ENCODE results near the gene CLDN9. TPM values are rescaled to one million over a fixed set of nuclear protein-coding genes. Genes with fewer than 3 reads are reported as not detected.

The CLDN9 gene
- total and polyA plus RNA-seq, 9 of the 15 experiments (the other 6 are each of a cell fraction or from before 2014, with no cell fraction given), result 0.12 to 0.44 (median 0.22) TPM; not detected in 4

DNA sequence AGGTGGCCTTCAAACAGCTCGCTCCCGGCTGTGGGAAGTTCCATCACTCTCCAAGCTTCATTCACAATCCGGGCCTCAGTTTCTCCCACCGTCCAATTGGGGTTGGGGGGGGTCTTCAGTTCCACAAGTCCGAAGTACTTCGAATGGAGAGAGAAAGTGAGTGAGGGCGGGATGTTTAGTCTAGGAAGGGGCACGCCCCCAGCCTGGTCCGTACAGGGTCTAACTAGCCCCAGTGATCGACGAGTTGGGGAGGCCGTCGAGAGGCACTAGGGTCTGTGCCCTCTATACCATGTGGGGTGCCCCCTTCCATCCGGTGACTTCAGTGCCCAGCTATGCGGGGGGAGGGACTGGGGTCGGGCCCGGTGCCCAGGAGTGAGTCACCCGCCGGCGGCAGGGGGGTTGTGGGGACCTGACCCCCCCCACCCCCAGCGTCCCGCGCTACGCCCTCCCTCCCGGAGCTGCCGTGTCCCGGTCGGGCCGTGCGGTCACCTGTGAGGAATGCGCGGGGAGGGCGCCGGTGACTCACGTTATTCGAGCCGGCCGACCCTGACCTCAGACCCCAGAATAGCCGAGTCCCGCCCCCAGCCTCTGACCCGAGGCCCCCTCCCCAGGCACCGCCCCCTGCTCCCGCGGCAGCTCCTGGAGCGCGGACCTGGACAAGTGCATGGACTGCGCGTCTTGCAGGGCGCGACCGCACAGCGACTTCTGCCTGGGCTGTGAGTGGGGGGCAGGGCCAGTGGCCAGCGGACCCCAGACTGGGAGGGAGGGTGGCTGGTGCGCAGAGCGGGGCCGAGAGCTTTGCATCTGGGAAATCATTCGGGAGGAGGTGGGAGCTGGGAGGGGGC, 8.1 kb downstream of the CLDN9 start (continued):
- TF ChIP-seq GTF2F1 (IDR thresholded peaks at IDR 0.05; ENCODE audit: low read depth, low read length) (no peak), TCF7 (IDR thresholded peaks at IDR 0.05; ENCODE audit: borderline replicate concordance) (no peak), ZNF395 (CRISPR knock-in tag; IDR thresholded peaks at IDR 0.05) (0 out of 2 replicates have a peak, but pooled peaks have one; percentile 43), NEUROD1 (IDR thresholded peaks at IDR 0.05; ENCODE audit: borderline replicate concordance, low read depth, low read length, partially characterized antibody) (no peak), SMC3 (conservative IDR thresholded peaks at IDR 0.05; ENCODE audit: insufficient read depth, low read depth, low read length) (no peak), ZNF764 (CRISPR knock-in tag; IDR thresholded peaks at IDR 0.05; ENCODE audit: low read depth) (no peak), ETV6 (IDR thresholded peaks at IDR 0.05; ENCODE audit: borderline replicate concordance in 1 of 2, low read depth in 2 of 2, low read length in 1 of 2) (no peak), ETV6 (CRISPR knock-in tag; IDR thresholded peaks at IDR 0.05; ENCODE audit: borderline replicate concordance) (no peak), ZNF785 (CRISPR knock-in tag; IDR thresholded peaks at IDR 0.05) (no peak), POLR2AphosphoS2 (IDR thresholded peaks at IDR 0.05; ENCODE audit: low read length) (no peak), TAF1 (IDR thresholded peaks at IDR 0.05; ENCODE audit: control insufficient read depth, extremely low read depth, insufficient read depth, low read length, severe bottlenecking) (no peak), HDAC6 (IDR thresholded peaks at IDR 0.05; ENCODE audit: low read depth, low read length) (no peak), ARID1B (IDR thresholded peaks at IDR 0.05) (peak; percentile 69; the same call in 1 of the 2 replicates), POLR2A (conservative IDR thresholded peaks at IDR 0.05) (peak; percentile 33; the same call in 1 of the 2 replicates), NFYB (IDR thresholded peaks at IDR 0.05; ENCODE audit: extremely low read depth, insufficient read length) (no peak), RBM17 (IDR thresholded peaks at IDR 0.05; ENCODE audit: borderline replicate concordance, low read depth, low read length) (no peak)
- TF ChIP-seq, protein P1, sequence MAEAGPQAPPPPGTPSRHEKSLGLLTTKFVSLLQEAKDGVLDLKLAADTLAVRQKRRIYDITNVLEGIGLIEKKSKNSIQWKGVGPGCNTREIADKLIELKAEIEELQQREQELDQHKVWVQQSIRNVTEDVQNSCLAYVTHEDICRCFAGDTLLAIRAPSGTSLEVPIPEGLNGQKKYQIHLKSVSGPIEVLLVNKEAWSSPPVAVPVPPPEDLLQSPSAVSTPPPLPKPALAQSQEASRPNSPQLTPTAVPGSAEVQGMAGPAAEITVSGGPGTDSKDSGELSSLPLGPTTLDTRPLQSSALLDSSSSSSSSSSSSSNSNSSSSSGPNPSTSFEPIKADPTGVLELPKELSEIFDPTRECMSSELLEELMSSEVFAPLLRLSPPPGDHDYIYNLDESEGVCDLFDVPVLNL (CRISPR knock-in tag; IDR thresholded peaks at IDR 0.05; ENCODE audit: low read depth), result no peak
- TF ChIP-seq, protein P2, sequence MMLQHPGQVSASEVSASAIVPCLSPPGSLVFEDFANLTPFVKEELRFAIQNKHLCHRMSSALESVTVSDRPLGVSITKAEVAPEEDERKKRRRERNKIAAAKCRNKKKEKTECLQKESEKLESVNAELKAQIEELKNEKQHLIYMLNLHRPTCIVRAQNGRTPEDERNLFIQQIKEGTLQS (IDR thresholded peaks at IDR 0.05), result peak; percentile 96
- TF ChIP-seq, protein P2 (CRISPR knock-in tag; conservative IDR thresholded peaks at IDR 0.05), result 0 out of 2 replicates have a peak, but pooled peaks have one; percentile 11
- TF ChIP-seq, protein P3, sequence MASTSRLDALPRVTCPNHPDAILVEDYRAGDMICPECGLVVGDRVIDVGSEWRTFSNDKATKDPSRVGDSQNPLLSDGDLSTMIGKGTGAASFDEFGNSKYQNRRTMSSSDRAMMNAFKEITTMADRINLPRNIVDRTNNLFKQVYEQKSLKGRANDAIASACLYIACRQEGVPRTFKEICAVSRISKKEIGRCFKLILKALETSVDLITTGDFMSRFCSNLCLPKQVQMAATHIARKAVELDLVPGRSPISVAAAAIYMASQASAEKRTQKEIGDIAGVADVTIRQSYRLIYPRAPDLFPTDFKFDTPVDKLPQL (IDR thresholded peaks at IDR 0.05; ENCODE audit: extremely low read depth, insufficient read length), result no peak
- TF ChIP-seq, protein P4, sequence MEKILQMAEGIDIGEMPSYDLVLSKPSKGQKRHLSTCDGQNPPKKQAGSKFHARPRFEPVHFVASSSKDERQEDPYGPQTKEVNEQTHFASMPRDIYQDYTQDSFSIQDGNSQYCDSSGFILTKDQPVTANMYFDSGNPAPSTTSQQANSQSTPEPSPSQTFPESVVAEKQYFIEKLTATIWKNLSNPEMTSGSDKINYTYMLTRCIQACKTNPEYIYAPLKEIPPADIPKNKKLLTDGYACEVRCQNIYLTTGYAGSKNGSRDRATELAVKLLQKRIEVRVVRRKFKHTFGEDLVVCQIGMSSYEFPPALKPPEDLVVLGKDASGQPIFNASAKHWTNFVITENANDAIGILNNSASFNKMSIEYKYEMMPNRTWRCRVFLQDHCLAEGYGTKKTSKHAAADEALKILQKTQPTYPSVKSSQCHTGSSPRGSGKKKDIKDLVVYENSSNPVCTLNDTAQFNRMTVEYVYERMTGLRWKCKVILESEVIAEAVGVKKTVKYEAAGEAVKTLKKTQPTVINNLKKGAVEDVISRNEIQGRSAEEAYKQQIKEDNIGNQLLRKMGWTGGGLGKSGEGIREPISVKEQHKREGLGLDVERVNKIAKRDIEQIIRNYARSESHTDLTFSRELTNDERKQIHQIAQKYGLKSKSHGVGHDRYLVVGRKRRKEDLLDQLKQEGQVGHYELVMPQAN (IDR thresholded peaks at IDR 0.05; ENCODE audit: borderline replicate concordance), result peak; percentile 68; the same call in 1 of the 2 replicates
